CD14-positive monocyte (primary cell): ENCODE measurements around the gene MOCOS. TPM values are rescaled to one million over a fixed set of nuclear protein-coding genes. Genes with fewer than 3 reads are reported as not detected.

ENCODE experiments used
- DNase-seq, 3 donors: peaks; one replicate each; pipeline ENCODE4 v3.0.0-alpha.2; 2011 to 2022
- H2AFZ ChIP-seq: 2 replicates; pipeline ENCODE4 v1.6.0; 2012; ENCODE audit warnings: mild to moderate bottlenecking, low read depth, low read length, inconsistent platforms; ENCODE audit not compliant: insufficient read depth, poor library complexity, severe bottlenecking
- H3K27ac ChIP-seq, 2 donors: 1 replicate in 1 of 2; 2 replicates in 1 of 2; pipeline ENCODE4 v1.5.1; 2012 to 2013; ENCODE audit warnings: low read length in 2 of 2, control low read depth in 1 of 2, inconsistent platforms in 1 of 2, low read depth in 1 of 2, mild to moderate bottlenecking in 1 of 2
- H3K27me3 ChIP-seq, 2 donors: one replicate each; pipeline versions ENCODE4 v1.6.0 to v1.6.1; 2011 to 2013; ENCODE audit warnings: low read length in 2 of 2; ENCODE audit not compliant: control insufficient read depth in 2 of 2, insufficient read depth in 2 of 2
- H3K36me3 ChIP-seq, 2 donors: replicated peaks in 1 of 2; 1 replicate in 1 of 2; 2 replicates in 1 of 2; pipeline versions ENCODE4 v1.5.1 to v1.6.1; 2012 to 2013; ENCODE audit warnings: low read length in 2 of 2, control low read depth in 1 of 2, inconsistent platforms in 1 of 2, mild to moderate bottlenecking in 1 of 2; ENCODE audit not compliant: insufficient read depth in 2 of 2, control insufficient read depth in 1 of 2
- H3K4me1 ChIP-seq, 2 donors: 1 replicate in 1 of 2; 2 replicates in 1 of 2; pipeline versions ENCODE4 v1.5.1 to v1.6.1; 2012 to 2013; ENCODE audit warnings: low read length in 2 of 2, control low read depth in 1 of 2, inconsistent platforms in 1 of 2, mild to moderate bottlenecking in 1 of 2, moderate library complexity in 1 of 2; ENCODE audit not compliant: insufficient read depth in 2 of 2, control insufficient read depth in 1 of 2
- H3K4me2 ChIP-seq: replicated peaks from 2 replicates; pipeline ENCODE3; 2012; ENCODE audit warnings: low read length, moderate library complexity, mild to moderate bottlenecking; ENCODE audit not compliant: poor library complexity, severe bottlenecking; ENCODE audit errors: extremely low read depth
- H3K4me3 ChIP-seq, 3 experiments: fragments of 200-600 bp in 1 of 3; sonication (generic) in 1 of 3; replicated peaks in 1 of 3; 1 replicate in 2 of 3; 2 replicates in 1 of 3; pipeline ENCODE4 v1.5.1; 2011 to 2013; ENCODE audit warnings: low read length in 3 of 3, mild to moderate bottlenecking in 3 of 3, control low read depth in 2 of 3, low read depth in 2 of 3, inconsistent platforms in 1 of 3, moderate library complexity in 1 of 3
- H3K79me2 ChIP-seq: 2 replicates; pipeline ENCODE4 v1.6.0; 2012; ENCODE audit warnings: mild to moderate bottlenecking, control low read depth, inconsistent platforms, low read length, moderate library complexity; ENCODE audit not compliant: insufficient read depth
- H3K9ac ChIP-seq: 2 replicates; pipeline ENCODE4 v1.6.0; 2017; ENCODE audit warnings: low read length, mild to moderate bottlenecking; ENCODE audit not compliant: insufficient read depth, poor library complexity, severe bottlenecking
- H3K9me3 ChIP-seq, 2 donors: replicated peaks in 1 of 2; 1 replicate in 1 of 2; 2 replicates in 1 of 2; pipeline versions ENCODE4 v1.5.1 to v1.6.1; 2012 to 2013; ENCODE audit warnings: low read length in 2 of 2, control low read depth in 1 of 2; ENCODE audit not compliant: control insufficient read depth in 1 of 2, insufficient read depth in 1 of 2
- H4K20me1 ChIP-seq: 2 replicates; pipeline ENCODE4 v1.6.0; 2012; ENCODE audit warnings: mild to moderate bottlenecking, low read length, control low read depth, moderate library complexity; ENCODE audit not compliant: insufficient read depth
- H3K27ac Mint-ChIP-seq, 7 donors: one replicate each; pipeline ENCODE4 v1.8.0; 2020; ENCODE audit warnings: mild to moderate bottlenecking in 7 of 7, mixed read lengths in 7 of 7, moderate library complexity in 6 of 7, inconsistent platforms in 2 of 7
- H3K27me3 Mint-ChIP-seq, 3 donors: one replicate each; pipeline ENCODE4 v1.8.0; 2021 to 2022; ENCODE audit warnings: low read depth in 3 of 3, mild to moderate bottlenecking in 3 of 3, mixed read lengths in 3 of 3, moderate library complexity in 3 of 3, inconsistent platforms in 1 of 3
- H3K36me3 Mint-ChIP-seq, 2 donors: one replicate each; pipeline ENCODE4 v1.8.0; 2020; ENCODE audit warnings: mixed read lengths in 2 of 2, inconsistent platforms in 1 of 2, mild to moderate bottlenecking in 1 of 2
- H3K4me1 Mint-ChIP-seq: one replicate; pipeline ENCODE4 v1.8.0; 2020; ENCODE audit warnings: mild to moderate bottlenecking, mixed read lengths
- H3K4me3 Mint-ChIP-seq, 2 donors: one replicate each; pipeline ENCODE4 v1.8.0; 2020; ENCODE audit warnings: mild to moderate bottlenecking in 2 of 2, mixed read lengths in 2 of 2, moderate library complexity in 1 of 2
- H3K9me3 Mint-ChIP-seq, 7 donors: one replicate each; pipeline ENCODE4 v1.8.0; 2020 to 2022; ENCODE audit warnings: mixed read lengths in 7 of 7, mild to moderate bottlenecking in 6 of 7, moderate library complexity in 6 of 7, inconsistent platforms in 2 of 7
- CTCF ChIP-seq: fragments of 200-600 bp; IDR thresholded peaks from one replicate; pipeline ENCODE4 v1.8.0; 2022; ENCODE audit warnings: antibody characterized with exemption, mild to moderate bottlenecking
- WGBS: methylation state at CpG from one replicate; pipeline ENCODE4 v1.1.5; 2013; ENCODE audit warnings: missing lambda C conversion rate; ENCODE audit not compliant: insufficient coverage; 5-methylcytosine and 5-hydroxymethylcytosine counted together
- intact Hi-C, 2 donors: fragments of 100-400 bp; cut with micrococcal nuclease; formaldehyde crosslinking; loops; one replicate each; pipeline versions ENCODE4 v1.15.0 to v1.15.1; 2023
- polyA plus RNA-seq, 3 donors: library from polyadenylated mRNA; depleted of rRNA in 1 of 3; unstranded in 2 of 3; stranded (reverse) in 1 of 3; fragments of 300-500 nt in 2 of 3; fragments of >200 nt in 1 of 3; fragmentation: Illumina TruSeq in 2 of 3; gene quantifications; 1 replicate in 2 of 3; 2 replicates in 1 of 3; pipeline ENCODE4 v1.2.3, GENCODE V29; 2012 to 2021

MOCOS gene
- polyA plus RNA-seq, 3 donors = 0.03 to 0.05 TPM; not detected in 1

- Histone ChIP-seq H3K79me2 (no peaks in the 10 kb centered on the region), H3K27ac (no peak overlapping the region), H3K9me3 (peaks cover 0 to 18% of the 10 kb centered on the region in 2 donors), H3K27me3 (peaks cover 66 to 87% of the 10 kb centered on the region in 2 donors), H3K4me3 (peak overlapping the region in 1 of 3 experiments; percentile 20), H3K4me1 (peaks cover 0 to 12% of the 10 kb centered on the region in 2 donors), H3K4me2 (peak overlapping the region; percentile 44), H4K20me1 (no peaks in the 10 kb centered on the region), H2AFZ (no peak overlapping the region), H3K36me3 (no peaks in the 10 kb centered on the region), H3K9ac (no peak overlapping the region)
- peaks cover 0 to 4% (median 0%) of the 10 kb centered on the region in 7 donors for H3K9me3 Mint-ChIP-seq
- H3K36me3 Mint-ChIP-seq = no peaks in the 10 kb centered on the region
- intact Hi-C loops = no loop called here
- H3K4me1 Mint-ChIP-seq = no peaks in the 10 kb centered on the region
- TF ChIP-seq CTCF = no peak
- H3K27me3 Mint-ChIP-seq = peaks cover 29 to 43% (median 31%) of the 10 kb centered on the region in 3 donors
- H3K4me3 Mint-ChIP-seq = peak overlapping the region in 1 of 2 donors; percentile 40
- no peak overlapping the region for H3K27ac Mint-ChIP-seq
- DNase-seq = no peak
- WGBS = 1% methylated on average over 35 of the region's 47 CpGs
These were observed 109.5 kb downstream of the MOCOS start for GRCh38 chr18:36296650-36297416.

DNA sequence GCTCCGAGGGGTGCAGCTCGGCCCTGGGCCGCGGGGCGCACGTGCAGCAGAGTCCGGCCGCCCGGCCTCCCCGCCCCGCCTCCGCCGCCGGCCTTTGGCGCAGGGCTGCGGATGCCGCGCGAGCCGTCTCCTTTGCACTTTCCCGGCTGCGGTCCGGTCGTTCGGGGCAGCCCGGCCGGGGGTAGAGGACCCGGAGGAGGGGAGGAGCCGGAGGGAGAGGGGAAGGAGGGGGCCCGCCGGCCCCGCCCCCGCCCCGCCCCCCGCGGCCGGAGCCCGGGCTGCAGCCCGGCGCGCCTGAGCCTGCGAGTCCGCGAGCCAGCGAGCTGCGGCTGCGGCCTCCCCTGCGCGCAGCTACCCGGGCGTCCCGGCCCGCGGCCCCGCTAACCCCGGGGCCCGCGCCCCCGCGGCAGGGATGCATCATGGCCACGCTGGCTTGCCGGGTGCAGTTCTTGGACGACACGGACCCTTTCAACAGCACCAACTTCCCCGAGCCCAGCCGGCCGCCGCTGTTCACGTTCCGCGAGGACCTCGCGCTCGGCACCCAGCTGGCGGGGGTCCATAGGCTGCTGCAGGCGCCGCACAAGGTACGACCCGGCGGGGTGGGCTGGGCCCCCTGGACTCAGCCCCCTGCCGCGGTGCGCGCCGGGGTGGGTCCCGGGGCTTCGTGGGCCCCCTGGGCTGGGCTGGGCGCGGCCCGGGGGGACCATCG is 110.3 kb downstream of the MOCOS start, which contains the start of gene FHOD3:
FHOD3 (plus strand) TSS at position 297 of the 709 bp plus-strand sequence; CDS start at position 420, 123 bp downstream.
- H3K9me3 Mint-ChIP-seq = peaks cover 0 to 4% (median 0%) of the 10 kb centered on the region in 7 donors
- WGBS = under 1% methylated on average over 83 of the region's 91 CpGs
- H3K9ac ChIP-seq = no peak within 1 kb of the TSS
- H3K36me3 ChIP-seq = no peaks in the 10 kb centered on the region
- peak within 1 kb of the TSS; percentile 58 for H3K4me2 ChIP-seq
- no peaks in the 10 kb centered on the region for H3K4me1 Mint-ChIP-seq
- intact Hi-C loops = no loop called here
- H3K9me3 ChIP-seq = peaks cover 0 to 18% of the 10 kb centered on the region in 2 donors
- H3K27me3 ChIP-seq = peaks cover 68 to 88% of the 10 kb centered on the region in 2 donors
- no peaks in the 10 kb centered on the region for H3K36me3 Mint-ChIP-seq
- no peak for DNase-seq
- H3K4me3 Mint-ChIP-seq = peak within 1 kb of the TSS; percentile 52 to 64
- H3K4me1 ChIP-seq = peaks cover 0 to 12% of the 10 kb centered on the region in 2 donors
- H2AFZ ChIP-seq = no peak within 1 kb of the TSS
- TF ChIP-seq CTCF = no peak
- H3K79me2 ChIP-seq = no peaks in the 10 kb centered on the region
- H3K4me3 ChIP-seq = peak within 1 kb of the TSS in 1 of 3 experiments; percentile 56
- no peaks in the 10 kb centered on the region for H4K20me1 ChIP-seq
- H3K27ac ChIP-seq = no peak within 1 kb of the TSS
- no peak within 1 kb of the TSS for H3K27ac Mint-ChIP-seq
- H3K27me3 Mint-ChIP-seq = peaks cover 30 to 44% (median 31%) of the 10 kb centered on the region in 3 donors
